BE2C (cell line): ENCODE measurements around the gene CKM.

Experiments
- DNase-seq: peaks from one replicate; pipeline ENCODE4 v3.0.0-alpha.2; 2020
- H3K27me3 ChIP-seq: fragments of 250-450 bp; sonication (Bioruptor Pico); 2 replicates; pipeline ENCODE4 v1.5.1; 2020; ENCODE audit warnings: mild to moderate bottlenecking
- H3K36me3 ChIP-seq: fragments of 250-450 bp; sonication (Bioruptor Pico); 2 replicates; pipeline ENCODE4 v1.5.1; 2020; ENCODE audit warnings: mild to moderate bottlenecking
- H3K4me1 ChIP-seq: fragments of 250-450 bp; sonication (Bioruptor Pico); 2 replicates; pipeline ENCODE4 v1.5.1; 2020
- H3K4me3 ChIP-seq: 2 replicates; pipeline ENCODE4 v1.5.1; 2011; ENCODE audit warnings: low read depth, low read length
- H3K9me3 ChIP-seq: fragments of 250-450 bp; sonication (Bioruptor Pico); 2 replicates; pipeline ENCODE4 v1.5.1; 2020
- TF ChIP-seq, protein P1 (sequence below): IDR thresholded peaks from 2 replicates; pipeline ENCODE4 v1.5.1; 2012; ENCODE audit warnings: mild to moderate bottlenecking, low read depth, low read length

The CKM gene

DNA sequence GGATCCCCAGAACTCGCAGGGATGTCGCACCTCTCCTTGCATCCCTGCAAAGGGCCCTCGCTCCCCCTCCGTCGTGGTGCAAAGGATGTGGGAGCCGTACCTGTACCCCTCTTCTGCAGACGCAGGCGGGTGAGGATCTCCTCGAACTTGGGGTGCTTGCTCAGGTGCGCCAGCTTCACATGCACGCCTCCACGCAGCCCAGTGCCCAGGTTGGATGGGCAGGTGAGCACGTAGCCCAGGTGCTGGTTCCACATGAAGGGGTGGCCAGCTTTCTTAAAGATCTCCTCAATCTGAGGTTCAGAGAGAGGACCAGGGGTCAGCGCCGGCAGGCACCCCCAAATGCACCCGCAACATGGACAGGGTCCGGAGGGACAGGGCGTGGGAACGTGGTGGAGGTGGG, 15.3 kb downstream of the CKM start:
- TF ChIP-seq, protein P1, sequence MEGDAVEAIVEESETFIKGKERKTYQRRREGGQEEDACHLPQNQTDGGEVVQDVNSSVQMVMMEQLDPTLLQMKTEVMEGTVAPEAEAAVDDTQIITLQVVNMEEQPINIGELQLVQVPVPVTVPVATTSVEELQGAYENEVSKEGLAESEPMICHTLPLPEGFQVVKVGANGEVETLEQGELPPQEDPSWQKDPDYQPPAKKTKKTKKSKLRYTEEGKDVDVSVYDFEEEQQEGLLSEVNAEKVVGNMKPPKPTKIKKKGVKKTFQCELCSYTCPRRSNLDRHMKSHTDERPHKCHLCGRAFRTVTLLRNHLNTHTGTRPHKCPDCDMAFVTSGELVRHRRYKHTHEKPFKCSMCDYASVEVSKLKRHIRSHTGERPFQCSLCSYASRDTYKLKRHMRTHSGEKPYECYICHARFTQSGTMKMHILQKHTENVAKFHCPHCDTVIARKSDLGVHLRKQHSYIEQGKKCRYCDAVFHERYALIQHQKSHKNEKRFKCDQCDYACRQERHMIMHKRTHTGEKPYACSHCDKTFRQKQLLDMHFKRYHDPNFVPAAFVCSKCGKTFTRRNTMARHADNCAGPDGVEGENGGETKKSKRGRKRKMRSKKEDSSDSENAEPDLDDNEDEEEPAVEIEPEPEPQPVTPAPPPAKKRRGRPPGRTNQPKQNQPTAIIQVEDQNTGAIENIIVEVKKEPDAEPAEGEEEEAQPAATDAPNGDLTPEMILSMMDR = no peak
- H3K4me1 ChIP-seq = peaks cover 4% of the 10 kb centered on the region; the same call in 1 of the 2 replicates
- H3K36me3 ChIP-seq = no peaks in the 10 kb centered on the region
- no peak overlapping the region for H3K4me3 ChIP-seq
- H3K27me3 ChIP-seq = no peaks in the 10 kb centered on the region
- no peaks in the 10 kb centered on the region for H3K9me3 ChIP-seq
- DNase-seq = no peak

DNA sequence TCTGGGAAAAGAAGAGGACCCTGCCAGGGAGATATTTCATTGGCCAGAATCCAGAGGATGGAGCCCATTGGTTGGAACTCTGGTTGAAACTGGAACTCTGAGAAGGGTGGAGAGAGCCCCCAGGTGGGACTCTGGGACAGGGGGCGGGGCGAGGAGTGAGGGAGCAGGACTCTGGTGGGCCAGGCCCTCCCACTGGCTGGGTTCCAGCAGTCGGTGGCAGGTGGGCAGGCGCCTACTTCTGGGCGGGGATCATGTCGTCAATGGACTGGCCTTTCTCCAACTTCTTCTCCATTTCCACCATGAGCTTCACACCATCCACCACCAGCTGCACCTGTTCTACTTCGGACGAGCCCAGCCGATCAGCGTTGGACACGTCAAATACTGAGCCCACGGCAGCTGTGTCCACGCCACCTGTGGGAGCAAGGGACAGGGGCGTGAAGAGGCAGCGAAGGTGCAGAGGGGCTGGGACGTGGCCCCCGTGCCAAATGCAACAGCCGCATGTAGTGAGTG, 16.1 kb downstream of the CKM start:
- H3K4me1 ChIP-seq = peaks cover 4% of the 10 kb centered on the region; the same call in 1 of the 2 replicates
- H3K27me3 ChIP-seq = no peaks in the 10 kb centered on the region
- TF ChIP-seq, protein P1 = no peak
- H3K36me3 ChIP-seq = no peaks in the 10 kb centered on the region
- no peak overlapping the region for H3K4me3 ChIP-seq
- H3K9me3 ChIP-seq = no peaks in the 10 kb centered on the region
- peak; percentile 65 for DNase-seq

DNA sequence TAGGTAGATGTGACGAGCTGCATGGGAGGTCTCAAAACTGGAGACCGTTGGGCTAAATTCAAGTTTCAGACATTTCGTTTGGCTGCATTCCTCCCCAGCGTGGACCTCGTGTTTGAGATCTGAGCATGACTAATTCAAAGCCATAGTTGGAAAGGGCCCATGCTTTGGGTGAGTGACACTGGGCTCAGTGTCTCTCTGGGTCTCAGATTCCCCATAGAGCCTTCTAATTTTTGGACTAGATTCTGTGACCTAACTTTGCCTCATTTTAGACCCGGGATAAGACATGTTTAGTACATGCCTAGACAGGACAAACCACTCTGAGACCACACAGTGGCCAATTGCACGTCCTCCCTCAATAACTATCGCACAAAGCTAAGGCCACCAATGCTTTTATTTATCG, 16.6 kb downstream of the CKM start:
- TF ChIP-seq, protein P1 = no peak
- no peaks in the 10 kb centered on the region for H3K9me3 ChIP-seq
- no peaks in the 10 kb centered on the region for H3K27me3 ChIP-seq
- DNase-seq = no peak
- H3K36me3 ChIP-seq = no peaks in the 10 kb centered on the region
- H3K4me3 ChIP-seq = no peak overlapping the region
- H3K4me1 ChIP-seq = peaks cover 4% of the 10 kb centered on the region; the same call in 1 of the 2 replicates

DNA sequence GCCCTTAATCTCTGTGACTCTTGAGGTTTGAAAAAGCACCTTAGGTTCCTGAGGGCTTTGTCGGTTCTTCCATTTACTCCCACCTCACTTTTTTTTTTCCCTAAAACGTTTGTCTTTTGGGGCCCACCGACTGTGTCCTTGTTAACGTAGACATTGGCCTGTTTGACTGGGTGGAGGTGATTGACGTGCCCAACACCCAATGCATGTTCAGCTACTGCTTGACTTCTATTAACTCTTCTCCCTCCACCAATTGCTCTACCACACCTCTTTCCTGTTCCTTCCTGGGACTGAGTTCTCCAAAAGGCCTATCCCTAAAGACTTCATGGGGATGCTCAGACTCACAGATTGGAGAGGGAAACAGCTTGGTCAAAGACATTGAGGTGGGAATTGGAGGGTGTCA, 17.3 kb downstream of the CKM start:
- Histone ChIP-seq H3K36me3 (no peaks in the 10 kb centered on the region), H3K27me3 (no peaks in the 10 kb centered on the region), H3K9me3 (no peaks in the 10 kb centered on the region), H3K4me3 (no peak overlapping the region), H3K4me1 (peaks cover 4% of the 10 kb centered on the region; the same call in 1 of the 2 replicates)
- TF ChIP-seq, protein P1 = no peak
- no peak for DNase-seq

DNA sequence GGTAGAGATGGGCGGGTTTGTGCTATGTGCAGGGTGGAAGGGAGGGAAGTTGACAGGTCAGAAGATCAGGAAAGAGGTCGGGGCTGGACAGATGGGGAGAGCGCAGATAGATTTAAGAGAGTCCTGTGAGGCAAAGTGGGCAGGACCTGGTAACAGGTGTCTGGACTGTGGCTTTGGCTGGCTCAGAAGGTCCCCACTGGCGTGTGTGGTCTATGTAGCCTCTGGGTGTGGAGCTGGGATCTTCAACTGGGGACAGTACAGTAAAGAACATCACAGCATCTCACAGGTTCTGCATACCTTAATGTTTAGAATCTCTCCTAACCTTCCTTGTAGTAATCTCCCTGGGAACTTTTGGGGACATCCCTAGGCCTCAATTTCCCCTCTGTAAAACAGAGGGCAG, 17.7 kb downstream of the CKM start:
- no peak overlapping the region for H3K4me3 ChIP-seq
- H3K36me3 ChIP-seq = no peaks in the 10 kb centered on the region
- no peak for DNase-seq
- TF ChIP-seq, protein P1 = no peak
- no peaks in the 10 kb centered on the region for H3K9me3 ChIP-seq
- no peaks in the 10 kb centered on the region for H3K27me3 ChIP-seq
- peaks cover 4% of the 10 kb centered on the region; the same call in 1 of the 2 replicates for H3K4me1 ChIP-seq

DNA sequence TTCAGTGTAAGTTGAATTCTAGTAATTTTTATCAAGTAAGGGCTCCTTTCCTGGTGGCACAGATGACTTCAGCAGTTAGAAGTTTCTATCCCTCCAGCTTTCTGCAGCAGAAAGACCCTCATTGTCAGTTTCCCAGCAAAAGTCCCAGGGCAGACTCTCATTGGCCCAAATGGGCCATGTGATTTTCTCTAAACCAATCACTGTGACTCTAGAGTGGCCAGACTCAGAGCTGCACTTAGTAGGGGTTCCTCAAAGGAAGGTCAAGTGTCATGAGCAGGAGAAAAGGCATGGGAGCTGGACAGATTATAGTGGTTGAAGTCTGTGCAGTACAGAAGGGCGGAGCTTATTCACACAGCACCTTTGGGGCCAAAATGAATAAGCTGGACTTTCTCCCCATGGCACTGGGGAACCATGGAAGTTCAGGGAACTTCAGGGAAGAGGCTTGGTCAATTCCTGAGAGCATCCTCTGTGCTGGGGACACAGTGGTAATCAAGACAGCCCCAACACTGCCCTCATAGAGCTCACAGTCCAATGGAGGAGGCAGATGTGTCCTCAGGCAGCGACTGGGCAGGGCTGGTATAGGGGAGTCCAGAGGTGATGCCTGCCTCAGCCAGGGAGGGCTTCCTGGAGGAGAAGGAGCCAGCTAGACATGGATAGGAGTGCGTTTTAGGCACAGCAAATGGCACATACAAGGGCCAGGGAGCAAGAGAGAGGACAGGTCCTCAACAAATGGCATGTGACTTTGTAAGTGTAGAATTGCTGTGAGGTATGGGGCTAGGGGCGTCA, 18.3 kb downstream of the CKM start:
- Histone ChIP-seq H3K36me3 (no peaks in the 10 kb centered on the region), H3K9me3 (no peaks in the 10 kb centered on the region), H3K4me1 (peaks cover 4% of the 10 kb centered on the region; the same call in 1 of the 2 replicates), H3K4me3 (no peak overlapping the region), H3K27me3 (no peaks in the 10 kb centered on the region)
- TF ChIP-seq, protein P1 = no peak
- DNase-seq = no peak
